ENCODE results near the gene MLF2.

The MLF2 gene

GRCh38 chr12:6773590-6774351, 20.8 kb upstream of the MLF2 start:
- H3K9me2 ChIP-seq (replicated peaks; ENCODE audit: insufficient read depth, low read length), result no peaks in the 10 kb centered on the region
- no peak overlapping the region for H3K27ac ChIP-seq (ENCODE audit: low read depth, low read length)
- H3K36me3 ChIP-seq (ENCODE audit: low read length), result no peaks in the 10 kb centered on the region
- H2AFZ ChIP-seq (ENCODE audit: low read depth, low read length, severe bottlenecking), result no peak overlapping the region
- H3K27me3 ChIP-seq (ENCODE audit: low read length), result no peaks in the 10 kb centered on the region
- H3F3A ChIP-seq (ENCODE audit: insufficient read depth), result no peaks in the 10 kb centered on the region
- H3K9ac ChIP-seq (ENCODE audit: low read length), result no peak overlapping the region
- H3K4me2 ChIP-seq (ENCODE audit: low read depth, low read length, poor library complexity, severe bottlenecking), result no peak overlapping the region
- H4K20me1 ChIP-seq (ENCODE audit: low read depth, low read length), result no peaks in the 10 kb centered on the region
- no peak overlapping the region for H3K4me3 ChIP-seq (ENCODE audit: insufficient read depth, low read length, poor library complexity, severe bottlenecking)
- no peaks in the 10 kb centered on the region for H3K79me2 ChIP-seq (ENCODE audit: insufficient read depth, low read length)
- TF ChIP-seq, protein P1, sequence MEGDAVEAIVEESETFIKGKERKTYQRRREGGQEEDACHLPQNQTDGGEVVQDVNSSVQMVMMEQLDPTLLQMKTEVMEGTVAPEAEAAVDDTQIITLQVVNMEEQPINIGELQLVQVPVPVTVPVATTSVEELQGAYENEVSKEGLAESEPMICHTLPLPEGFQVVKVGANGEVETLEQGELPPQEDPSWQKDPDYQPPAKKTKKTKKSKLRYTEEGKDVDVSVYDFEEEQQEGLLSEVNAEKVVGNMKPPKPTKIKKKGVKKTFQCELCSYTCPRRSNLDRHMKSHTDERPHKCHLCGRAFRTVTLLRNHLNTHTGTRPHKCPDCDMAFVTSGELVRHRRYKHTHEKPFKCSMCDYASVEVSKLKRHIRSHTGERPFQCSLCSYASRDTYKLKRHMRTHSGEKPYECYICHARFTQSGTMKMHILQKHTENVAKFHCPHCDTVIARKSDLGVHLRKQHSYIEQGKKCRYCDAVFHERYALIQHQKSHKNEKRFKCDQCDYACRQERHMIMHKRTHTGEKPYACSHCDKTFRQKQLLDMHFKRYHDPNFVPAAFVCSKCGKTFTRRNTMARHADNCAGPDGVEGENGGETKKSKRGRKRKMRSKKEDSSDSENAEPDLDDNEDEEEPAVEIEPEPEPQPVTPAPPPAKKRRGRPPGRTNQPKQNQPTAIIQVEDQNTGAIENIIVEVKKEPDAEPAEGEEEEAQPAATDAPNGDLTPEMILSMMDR (IDR thresholded peaks at IDR 0.05; ENCODE audit: insufficient read depth, low read length, poor library complexity, severe bottlenecking), result no peak
- TF ChIP-seq EZH2phosphoT487 (conservative IDR thresholded peaks at IDR 0.05; ENCODE audit: low read length), result no peak
- H3K9me3 ChIP-seq (ENCODE audit: insufficient read depth, low read length), result no peaks in the 10 kb centered on the region

DNA sequence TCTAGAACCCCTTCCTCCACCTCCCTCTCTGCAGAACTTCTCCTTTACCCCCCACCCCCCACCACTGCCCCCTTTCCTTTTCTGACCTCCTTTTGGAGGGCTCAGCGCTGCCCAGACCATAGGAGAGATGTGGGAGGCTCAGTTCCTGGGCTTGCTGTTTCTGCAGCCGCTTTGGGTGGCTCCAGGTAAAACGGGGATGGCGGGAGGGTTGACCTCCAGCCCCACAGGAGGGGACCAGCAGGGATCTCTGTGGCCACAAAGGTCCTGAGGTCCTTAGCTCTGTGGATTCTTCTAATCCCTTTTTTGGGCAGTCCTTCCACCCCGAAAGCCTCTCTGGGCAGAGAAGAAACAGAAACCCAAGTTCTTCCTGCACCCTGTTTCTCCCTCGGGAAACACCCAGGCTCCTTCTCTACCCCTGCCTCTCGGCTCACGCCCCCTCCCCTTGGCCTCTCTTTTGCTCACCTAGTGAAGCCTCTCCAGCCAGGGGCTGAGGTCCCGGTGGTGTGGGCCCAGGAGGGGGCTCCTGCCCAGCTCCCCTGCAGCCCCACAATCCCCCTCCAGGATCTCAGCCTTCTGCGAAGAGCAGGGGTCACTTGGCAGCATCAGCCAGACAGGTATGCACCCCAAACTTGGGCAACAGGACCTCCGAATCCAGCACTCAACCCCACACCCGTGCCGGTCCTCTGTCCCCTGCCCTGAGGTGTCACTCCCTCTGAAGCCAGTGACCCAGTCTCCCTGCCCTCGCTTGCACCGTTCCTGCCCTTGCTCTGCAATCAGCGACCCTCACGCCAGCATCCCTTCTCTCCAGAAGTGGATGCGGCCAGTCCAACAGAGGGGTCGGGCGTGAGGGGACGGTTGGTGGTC, 20.0 kb upstream of the MLF2 start:
- Histone ChIP-seq H3K27me3 (ENCODE audit: low read length) (no peaks in the 10 kb centered on the region), H4K20me1 (ENCODE audit: low read depth, low read length) (no peaks in the 10 kb centered on the region), H3K9ac (ENCODE audit: low read length) (no peak overlapping the region), H3F3A (ENCODE audit: insufficient read depth) (no peaks in the 10 kb centered on the region), H2AFZ (ENCODE audit: low read depth, low read length, severe bottlenecking) (no peak overlapping the region), H3K9me2 (replicated peaks; ENCODE audit: insufficient read depth, low read length) (no peaks in the 10 kb centered on the region), H3K36me3 (ENCODE audit: low read length) (no peaks in the 10 kb centered on the region), H3K9me3 (ENCODE audit: insufficient read depth, low read length) (no peaks in the 10 kb centered on the region), H3K4me2 (ENCODE audit: low read depth, low read length, poor library complexity, severe bottlenecking) (no peak overlapping the region), H3K27ac (ENCODE audit: low read depth, low read length) (no peak overlapping the region), H3K4me3 (ENCODE audit: insufficient read depth, low read length, poor library complexity, severe bottlenecking) (no peak overlapping the region), H3K79me2 (ENCODE audit: insufficient read depth, low read length) (no peaks in the 10 kb centered on the region)
- TF ChIP-seq, protein P1 (IDR thresholded peaks at IDR 0.05; ENCODE audit: insufficient read depth, low read length, poor library complexity, severe bottlenecking), result no peak
- TF ChIP-seq EZH2phosphoT487 (conservative IDR thresholded peaks at IDR 0.05; ENCODE audit: low read length), result no peak

- no peak within 1 kb of the TSS for H3K4me2 ChIP-seq (ENCODE audit: low read depth, low read length, poor library complexity, severe bottlenecking)
- no peak within 1 kb of the TSS for H2AFZ ChIP-seq (ENCODE audit: low read depth, low read length, severe bottlenecking)
- H3K36me3 ChIP-seq (ENCODE audit: low read length), result no peaks in the 10 kb centered on the region
- H4K20me1 ChIP-seq (ENCODE audit: low read depth, low read length), result no peaks in the 10 kb centered on the region
- no peaks in the 10 kb centered on the region for H3F3A ChIP-seq (ENCODE audit: insufficient read depth)
- H3K4me3 ChIP-seq (ENCODE audit: insufficient read depth, low read length, poor library complexity, severe bottlenecking), result no peak within 1 kb of the TSS
- no peaks in the 10 kb centered on the region for H3K9me3 ChIP-seq (ENCODE audit: insufficient read depth, low read length)
- H3K9ac ChIP-seq (ENCODE audit: low read length), result no peak within 1 kb of the TSS
- H3K9me2 ChIP-seq (replicated peaks; ENCODE audit: insufficient read depth, low read length), result no peaks in the 10 kb centered on the region
- TF ChIP-seq EZH2phosphoT487 (conservative IDR thresholded peaks at IDR 0.05; ENCODE audit: low read length), result no peak
- TF ChIP-seq, protein P1 (IDR thresholded peaks at IDR 0.05; ENCODE audit: insufficient read depth, low read length, poor library complexity, severe bottlenecking), result no peak
- no peaks in the 10 kb centered on the region for H3K79me2 ChIP-seq (ENCODE audit: insufficient read depth, low read length)
- H3K27me3 ChIP-seq (ENCODE audit: low read length), result no peaks in the 10 kb centered on the region
- no peak within 1 kb of the TSS for H3K27ac ChIP-seq (ENCODE audit: low read depth, low read length)
These were observed 19.4 kb upstream of the MLF2 start, which contains the start of gene LAG3 for GRCh38 chr12:6772331-6772695. Gene LAG3, plus strand, starts transcription at chr12:6772520. Its CDS starts 333 bp downstream, at chr12:6772853.
